Measurements from ENCODE around the gene C8G. TPM values are rescaled to one million over a fixed set of nuclear protein-coding genes. Genes with fewer than 3 reads are reported as not detected.

The C8G gene
- total and polyA plus RNA-seq, 2 of the 4 experiments (the other 2 are of a cell fraction): 0.80 TPM; not detected in 1

GRCh38 chr9:136985027-136985602, 40.1 kb downstream of the C8G start:
- Histone ChIP-seq H3K27me3 (ENCODE audit: control insufficient read depth, insufficient read depth, low read length) (peaks cover 52% of the 10 kb centered on the region), H3K4me3 (ENCODE audit: insufficient read depth, low read depth, low read length) (no peak overlapping the region), H3K4me1 (ENCODE audit: control insufficient read depth, insufficient read depth, low read length) (no peaks in the 10 kb centered on the region), H3K79me1 (ENCODE audit: low read depth in 1 of 2, low read length in 2 of 2) (no peaks in the 10 kb centered on the region), H3K23ac (ENCODE audit: low read depth, low read length) (no peak overlapping the region), H4K8ac (ENCODE audit: low read depth in 2 of 2, low read length in 2 of 2) (no peak overlapping the region), H3K9me3 (ENCODE audit: control insufficient read depth, insufficient read depth, low read length) (no peaks in the 10 kb centered on the region; the same call in 1 of the 2 replicates), H2BK15ac (ENCODE audit: low read depth, low read length) (no peak overlapping the region), H3K9me1 (ENCODE audit: insufficient read depth, low read length) (no peaks in the 10 kb centered on the region), H4K5ac (ENCODE audit: low read depth, low read length) (no peak overlapping the region), H3K56ac (ENCODE audit: extremely low read depth, insufficient read depth, low read length) (no peak overlapping the region), H2AFZ (replicated peaks; ENCODE audit: low read length, poor library complexity) (no peak overlapping the region), H3K9ac (ENCODE audit: low read depth, low read length) (no peak overlapping the region), H2BK120ac (ENCODE audit: low read depth, low read length) (no peak overlapping the region), H3K4ac (ENCODE audit: low read depth, low read length) (no peak overlapping the region), H4K91ac (ENCODE audit: insufficient read depth, low read depth, low read length) (no peak overlapping the region), H4K20me1 (ENCODE audit: insufficient read depth, low read length) (no peaks in the 10 kb centered on the region), H2BK20ac (ENCODE audit: low read depth, low read length) (no peak overlapping the region), H2AK9ac (replicated peaks; ENCODE audit: low read depth, low read length, poor library complexity) (no peak overlapping the region), H3K18ac (ENCODE audit: low read depth, low read length) (no peak overlapping the region), H3K27ac (ENCODE audit: insufficient read depth, low read length) (no peak overlapping the region), H2BK5ac (ENCODE audit: low read depth, low read length, poor library complexity, severe bottlenecking) (no peak overlapping the region), H3K14ac (replicated peaks; ENCODE audit: low read depth, low read length) (no peak overlapping the region), H3K4me2 (ENCODE audit: low read depth, low read length) (no peak overlapping the region), H3K36me3 (ENCODE audit: control insufficient read depth, insufficient read depth, low read length) (no peaks in the 10 kb centered on the region), H2AK5ac (ENCODE audit: low read depth, low read length) (no peak overlapping the region)
- ChIA-PET POLR2A (ENCODE audit: unreplicated experiment) (no interaction called here), CTCF (no interaction called here)
- ATAC-seq (ENCODE audit: low read depth) (peak; percentile 12; the same call in 1 of the 2 replicates), DNase-seq (no peak)
- in situ Hi-C loops (cut with MboI; ENCODE audit: low sequenced_read_pairs): no loop called here
- WGBS, 2 experiments (ENCODE audit: extremely low coverage in 2 of 2, insufficient read length in 1 of 2): 12% methylated on average over 23 of the region's 48 CpGs; no CpG with 5 or more reads in 1 of the 2 experiments
- dilution Hi-C loops (cut with HindIII; ENCODE audit: low sequenced_read_pairs, unreplicated experiment): no loop called here
- TF ChIP-seq RCOR1 (IDR thresholded peaks at IDR 0.05; ENCODE audit: insufficient replicate concordance, low read length) (no peak), POLR2A (IDR thresholded peaks at IDR 0.05; ENCODE audit: low read depth, low read length) (no peak), ELK1 (IDR thresholded peaks at IDR 0.05; ENCODE audit: borderline replicate concordance, low read depth, low read length) (no peak), CHD1 (IDR thresholded peaks at IDR 0.05; ENCODE audit: low read depth, low read length) (no peak), CEBPB (IDR thresholded peaks at IDR 0.05; ENCODE audit: low read depth, low read length) (no peak), MAZ (IDR thresholded peaks at IDR 0.05; ENCODE audit: borderline replicate concordance, low read depth, low read length) (no peak), RFX5 (IDR thresholded peaks at IDR 0.05; ENCODE audit: low read depth, low read length) (no peak), USF2 (IDR thresholded peaks at IDR 0.05; ENCODE audit: low read depth, low read length) (no peak), MAFK (IDR thresholded peaks at IDR 0.05; ENCODE audit: low read depth, low read length) (no peak)
- intact Hi-C loops (cut with micrococcal nuclease): no loop called here
- BruUV-seq (replicated peaks): no TSS peak

Data from IMR-90 (cell line).